H9 (cell line): ENCODE data around the gene PCGF2. TPM values are rescaled to one million over a fixed set of nuclear protein-coding genes. Genes with fewer than 3 reads are reported as not detected.

Source experiments
- DNase-seq: peaks from one replicate; pipeline ENCODE4 v3.0.0-alpha.2; 2017
- H2AFZ ChIP-seq: one replicate; pipeline ENCODE4 v1.6.1; 2013; ENCODE audit warnings: mild to moderate bottlenecking, low read length, control low read depth, moderate library complexity
- H2AK5ac ChIP-seq: 2 replicates; pipeline ENCODE4 v1.6.1; 2013; ENCODE audit warnings: low read length, control low read depth, mixed read lengths; ENCODE audit not compliant: insufficient read length
- H2BK120ac ChIP-seq: one replicate; pipeline ENCODE4 v1.6.1; 2013; ENCODE audit warnings: low read depth, mild to moderate bottlenecking, low read length, control low read depth, inconsistent platforms; ENCODE audit not compliant: poor library complexity, severe bottlenecking
- H2BK12ac ChIP-seq: 2 replicates; pipeline ENCODE4 v1.6.1; 2013; ENCODE audit warnings: low read length, control low read depth, mixed read lengths, low read depth; ENCODE audit not compliant: insufficient read length
- H2BK15ac ChIP-seq: 2 replicates; pipeline ENCODE4 v1.6.1; 2013; ENCODE audit warnings: low read depth, low read length, control low read depth
- H2BK20ac ChIP-seq: one replicate; pipeline ENCODE4 v1.6.1; 2013; ENCODE audit warnings: low read depth, mild to moderate bottlenecking, low read length, control low read depth, inconsistent platforms; ENCODE audit not compliant: poor library complexity, severe bottlenecking
- H2BK5ac ChIP-seq: 2 replicates; pipeline ENCODE4 v1.6.1; 2013; ENCODE audit warnings: low read length, control low read depth, mixed read lengths; ENCODE audit not compliant: insufficient read length
- H3K14ac ChIP-seq: 2 replicates; pipeline ENCODE4 v1.6.1; 2013; ENCODE audit warnings: low read length, control low read depth; ENCODE audit not compliant: insufficient read depth
- H3K18ac ChIP-seq: 2 replicates; pipeline ENCODE4 v1.6.1; 2013; ENCODE audit warnings: low read depth, mild to moderate bottlenecking, mixed read lengths, low read length, control low read depth; ENCODE audit not compliant: insufficient read length
- H3K23ac ChIP-seq: 2 replicates; pipeline ENCODE4 v1.6.1; 2013; ENCODE audit warnings: low read length, control low read depth, mixed read lengths, low read depth; ENCODE audit not compliant: insufficient read length
- H3K23me2 ChIP-seq: 2 replicates; pipeline ENCODE4 v1.6.1; 2013; ENCODE audit warnings: low read depth, mild to moderate bottlenecking, mixed read lengths, low read length, control low read depth; ENCODE audit not compliant: insufficient read length, poor library complexity, severe bottlenecking
- H3K27ac ChIP-seq: 2 replicates; pipeline ENCODE4 v1.5.1; 2013; ENCODE audit warnings: low read length, control low read depth, mixed read lengths, low read depth; ENCODE audit not compliant: insufficient read length
- H3K27me3 ChIP-seq: 2 replicates; pipeline ENCODE4 v1.6.1; 2013; ENCODE audit warnings: low read length, control low read depth, inconsistent platforms; ENCODE audit not compliant: insufficient read depth
- H3K4ac ChIP-seq: 2 replicates; pipeline ENCODE4 v1.6.1; 2013; ENCODE audit warnings: low read depth, mild to moderate bottlenecking, control low read depth, inconsistent platforms, low read length, moderate library complexity
- H3K4me1 ChIP-seq: 2 replicates; pipeline ENCODE4 v1.6.1; 2013; ENCODE audit warnings: low read length, control low read depth, inconsistent platforms; ENCODE audit not compliant: insufficient read depth
- H3K4me2 ChIP-seq: 2 replicates; pipeline ENCODE4 v1.6.1; 2013; ENCODE audit warnings: low read length, control low read depth, mixed read lengths; ENCODE audit not compliant: insufficient read length, insufficient read depth
- H3K56ac ChIP-seq: 2 replicates; pipeline ENCODE4 v1.6.1; 2013; ENCODE audit warnings: low read depth, mild to moderate bottlenecking, mixed read lengths, low read length, control low read depth; ENCODE audit not compliant: insufficient read length
- H3K79me1 ChIP-seq: 2 replicates; pipeline ENCODE4 v1.6.1; 2013; ENCODE audit warnings: low read depth, mild to moderate bottlenecking, moderate library complexity, low read length, control low read depth, inconsistent platforms; ENCODE audit not compliant: insufficient read depth, poor library complexity, severe bottlenecking
- H3K79me2 ChIP-seq: 2 replicates; pipeline ENCODE4 v1.6.1; 2013; ENCODE audit warnings: low read length, control low read depth, inconsistent platforms; ENCODE audit not compliant: insufficient read depth
- H3K9ac ChIP-seq: 2 replicates; pipeline ENCODE4 v1.6.1; 2013; ENCODE audit warnings: low read length, control low read depth, mixed read lengths; ENCODE audit not compliant: insufficient read length; ENCODE audit errors: extremely low read depth
- H3K9me3 ChIP-seq: one replicate; pipeline ENCODE4 v1.6.1; 2013; ENCODE audit warnings: low read depth, low read length, inconsistent platforms; ENCODE audit not compliant: control insufficient read depth
- H3T11ph ChIP-seq: one replicate; pipeline ENCODE4 v1.6.1; 2013; ENCODE audit warnings: mild to moderate bottlenecking, low read length, control low read depth, inconsistent platforms
- H4K20me1 ChIP-seq: one replicate; pipeline ENCODE4 v1.6.1; 2013; ENCODE audit not compliant: control insufficient read depth, insufficient read length, insufficient read depth
- H4K5ac ChIP-seq: 2 replicates; pipeline ENCODE4 v1.6.1; 2013; ENCODE audit warnings: low read depth, mild to moderate bottlenecking, mixed read lengths, low read length, control low read depth; ENCODE audit not compliant: insufficient read length
- H4K8ac ChIP-seq: replicated peaks from 2 replicates; pipeline ENCODE4 v1.6.1; 2013; ENCODE audit warnings: low read length, control low read depth, mixed read lengths, low read depth; ENCODE audit not compliant: insufficient read length
- H4K91ac ChIP-seq: 2 replicates; pipeline ENCODE4 v1.6.1; 2013; ENCODE audit warnings: low read depth, mild to moderate bottlenecking, moderate library complexity, mixed read lengths, low read length, control low read depth; ENCODE audit not compliant: insufficient read length
- H3K27ac Mint-ChIP-seq, 3 experiments: 2 replicates in 2 of 3; 3 replicates in 1 of 3; pipeline ENCODE4 v1.8.0; 2020 to 2021; ENCODE audit warnings: mixed read lengths in 3 of 3, mild to moderate bottlenecking in 1 of 3, moderate library complexity in 1 of 3
- H3K27me3 Mint-ChIP-seq: 2 replicates; pipeline ENCODE4 v1.8.0; 2021; ENCODE audit warnings: low read depth, mild to moderate bottlenecking, moderate library complexity, mixed read lengths
- H3K36me3 Mint-ChIP-seq, 3 experiments: 2 replicates in 2 of 3; 3 replicates in 1 of 3; pipeline ENCODE4 v1.8.0; 2020 to 2021; ENCODE audit warnings: low read depth in 3 of 3, mixed read lengths in 3 of 3; ENCODE audit not compliant: insufficient read depth in 1 of 3
- H3K4me1 Mint-ChIP-seq, 2 experiments: 2 replicates each; pipeline ENCODE4 v1.8.0; 2020; ENCODE audit warnings: mixed read lengths in 2 of 2
- H3K4me3 Mint-ChIP-seq, 2 experiments: 2 replicates in 1 of 2; 3 replicates in 1 of 2; pipeline ENCODE4 v1.8.0; 2020 to 2021; ENCODE audit warnings: mild to moderate bottlenecking in 2 of 2, mixed read lengths in 2 of 2, moderate library complexity in 1 of 2
- H3K9me3 Mint-ChIP-seq, 2 experiments: 2 replicates in 1 of 2; 3 replicates in 1 of 2; pipeline ENCODE4 v1.8.0; 2020; ENCODE audit warnings: mild to moderate bottlenecking in 2 of 2, mixed read lengths in 2 of 2, moderate library complexity in 1 of 2
- WGBS: extraction: QIAGEN DNeasy Blood & Tissue Kit; methylation state at CpG from one replicate; pipeline ENCODE4 v1.1.7; 2013; ENCODE audit warnings: missing lambda C conversion rate, low lambda C conversion rate, mixed read lengths; ENCODE audit not compliant: insufficient read length; ENCODE audit errors: extremely low coverage; 5-methylcytosine and 5-hydroxymethylcytosine counted together
- total RNA-seq: library from RNA; stranded (reverse); gene quantifications from 2 replicates; pipeline ENCODE4 v1.2.1, GENCODE V29; 2021
- TF ChIP-seq, protein P1 (sequence below): fragments of 200-600 bp; sonication (generic); conservative IDR thresholded peaks from 3 replicates; pipeline ENCODE4 v1.8.0; 2021; ENCODE audit warnings: antibody characterized with exemption, mild to moderate bottlenecking

Gene PCGF2
- total RNA-seq, 1 experiment from 2014 or later = 106 TPM

GRCh38 chr17:38777641-38778250 is 29.6 kb upstream of the PCGF2 start:
- no peaks in the 10 kb centered on the region for H3K23me2 ChIP-seq
- Mint-ChIP-seq H3K4me1 (no peaks in the 10 kb centered on the region), H3K27ac (peak overlapping the region in 1 of 3 experiments; percentile 44; a peak in 1 of 7 replicates), H3K27me3 (no peaks in the 10 kb centered on the region), H3K4me3 (no peak overlapping the region), H3K36me3 (peaks cover 46 to 88% (median 69%) of the 10 kb centered on the region in 3 experiments), H3K9me3 (no peaks in the 10 kb centered on the region)
- no peaks in the 10 kb centered on the region for H3K79me1 ChIP-seq
- H2BK12ac ChIP-seq = no peak overlapping the region
- H3K23ac ChIP-seq = no peak overlapping the region
- no peak overlapping the region for H2BK120ac ChIP-seq
- no peak overlapping the region for H2BK15ac ChIP-seq
- DNase-seq = no peak
- H2BK20ac ChIP-seq = no peak overlapping the region
- H3K27me3 ChIP-seq = no peaks in the 10 kb centered on the region
- H4K8ac ChIP-seq = no peak overlapping the region
- WGBS = no CpG with 5 or more reads among the region's 7 CpGs
- H3T11ph ChIP-seq = no peak overlapping the region
- TF ChIP-seq, protein P1, sequence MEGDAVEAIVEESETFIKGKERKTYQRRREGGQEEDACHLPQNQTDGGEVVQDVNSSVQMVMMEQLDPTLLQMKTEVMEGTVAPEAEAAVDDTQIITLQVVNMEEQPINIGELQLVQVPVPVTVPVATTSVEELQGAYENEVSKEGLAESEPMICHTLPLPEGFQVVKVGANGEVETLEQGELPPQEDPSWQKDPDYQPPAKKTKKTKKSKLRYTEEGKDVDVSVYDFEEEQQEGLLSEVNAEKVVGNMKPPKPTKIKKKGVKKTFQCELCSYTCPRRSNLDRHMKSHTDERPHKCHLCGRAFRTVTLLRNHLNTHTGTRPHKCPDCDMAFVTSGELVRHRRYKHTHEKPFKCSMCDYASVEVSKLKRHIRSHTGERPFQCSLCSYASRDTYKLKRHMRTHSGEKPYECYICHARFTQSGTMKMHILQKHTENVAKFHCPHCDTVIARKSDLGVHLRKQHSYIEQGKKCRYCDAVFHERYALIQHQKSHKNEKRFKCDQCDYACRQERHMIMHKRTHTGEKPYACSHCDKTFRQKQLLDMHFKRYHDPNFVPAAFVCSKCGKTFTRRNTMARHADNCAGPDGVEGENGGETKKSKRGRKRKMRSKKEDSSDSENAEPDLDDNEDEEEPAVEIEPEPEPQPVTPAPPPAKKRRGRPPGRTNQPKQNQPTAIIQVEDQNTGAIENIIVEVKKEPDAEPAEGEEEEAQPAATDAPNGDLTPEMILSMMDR = no peak
- H3K4ac ChIP-seq = no peak overlapping the region
- no peak overlapping the region for H2BK5ac ChIP-seq
- no peak overlapping the region for H3K18ac ChIP-seq
- no peak overlapping the region for H3K9ac ChIP-seq
- no peaks in the 10 kb centered on the region for H3K9me3 ChIP-seq
- H2AK5ac ChIP-seq = no peak overlapping the region
- no peak overlapping the region for H3K27ac ChIP-seq
- no peaks in the 10 kb centered on the region for H3K4me1 ChIP-seq
- no peak overlapping the region for H4K91ac ChIP-seq
- H3K56ac ChIP-seq = no peak overlapping the region
- no peak overlapping the region for H3K4me2 ChIP-seq
- no peaks in the 10 kb centered on the region for H4K20me1 ChIP-seq
- H2AFZ ChIP-seq = no peak overlapping the region
- no peak overlapping the region for H4K5ac ChIP-seq
- no peak overlapping the region for H3K14ac ChIP-seq
- H3K79me2 ChIP-seq = no peaks in the 10 kb centered on the region
